GM19463 (cell line): ENCODE measurements around the gene NKG7.

Source experiments
- ATAC-seq: cut with Tn5 transposase; IDR thresholded peaks from one replicate; pipeline ENCODE4 v1.9.1; 2021; ENCODE audit warnings: mild to moderate bottlenecking, moderate library complexity; ENCODE audit not compliant: unreplicated experiment

Gene NKG7

GRCh38 chr19:51364200-51365106, 8.0 kb downstream of the NKG7 start:
- ATAC-seq, result no peak

GRCh38 chr19:51361239-51361638, 11.2 kb downstream of the NKG7 start:
- ATAC-seq, result no peak

DNA sequence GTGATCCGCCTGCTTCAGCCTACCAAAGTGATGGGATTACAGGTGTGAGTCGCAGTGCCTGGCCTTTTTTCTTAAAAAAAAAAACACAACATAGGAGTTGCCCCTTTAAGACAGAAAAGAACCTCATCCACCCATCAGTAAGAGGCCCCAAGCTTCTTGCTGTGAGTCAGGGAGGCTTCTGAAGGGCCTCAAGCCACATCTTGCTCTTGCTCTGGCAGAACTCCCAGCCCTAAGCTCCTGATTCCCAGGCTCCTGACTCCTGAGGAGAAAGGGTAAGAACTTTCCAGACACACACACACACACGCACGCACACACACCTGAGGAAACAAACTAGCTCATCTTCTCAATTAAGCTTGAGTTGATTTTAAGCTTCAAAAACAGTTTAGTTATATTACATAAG, 13.2 kb downstream of the NKG7 start:
- no peak for ATAC-seq

DNA sequence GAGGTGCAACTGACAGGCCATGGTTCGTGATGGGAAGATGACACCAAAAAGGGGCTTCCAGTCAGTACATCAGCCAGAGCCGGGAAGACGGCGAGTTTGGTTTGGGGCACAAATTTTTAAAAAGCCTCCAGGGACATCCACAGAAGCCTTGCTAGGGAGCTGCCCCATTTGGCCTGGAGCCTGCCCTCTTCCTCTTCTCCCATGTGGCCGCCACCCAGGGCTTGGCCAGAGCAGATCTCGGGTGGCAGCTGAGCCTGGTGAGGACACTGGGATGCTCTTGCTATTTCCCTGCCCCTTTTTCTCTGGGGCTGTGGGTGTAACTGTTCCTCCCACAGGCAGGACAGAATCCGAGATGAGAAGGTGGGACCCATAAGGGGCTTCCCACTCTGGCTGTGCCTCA, 14.5 kb downstream of the NKG7 start:
- no peak for ATAC-seq

DNA sequence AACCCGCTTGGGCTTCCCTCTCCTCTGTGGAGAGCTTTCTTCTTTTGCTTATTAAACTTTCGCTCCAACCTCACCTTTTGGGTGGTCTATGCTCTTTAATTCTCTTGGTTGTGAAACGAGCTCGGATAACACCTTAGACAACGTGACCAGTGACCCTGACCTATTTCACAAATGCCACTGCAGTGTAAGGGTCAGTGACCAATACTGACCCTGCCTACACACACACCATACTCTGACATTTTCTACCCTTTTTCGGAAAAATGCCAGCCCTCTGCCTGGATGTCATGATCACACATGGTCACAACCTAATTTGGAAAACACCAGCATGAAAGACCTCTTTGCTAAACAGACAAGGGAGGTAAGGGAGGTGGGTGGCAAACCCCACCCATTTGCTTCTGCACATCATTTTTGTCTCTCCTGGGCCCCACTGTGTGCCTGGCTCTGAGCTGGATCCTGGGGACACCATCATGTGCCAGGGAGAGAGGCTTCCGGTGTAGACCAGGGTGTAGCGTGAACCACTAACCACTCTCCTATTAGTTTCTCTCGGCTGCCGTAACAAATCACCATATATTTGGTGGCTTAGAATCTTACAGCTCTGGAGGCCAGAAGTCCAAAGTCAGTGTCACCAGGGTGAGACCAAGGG, 16.2 kb downstream of the NKG7 start:
- no peak for ATAC-seq

DNA sequence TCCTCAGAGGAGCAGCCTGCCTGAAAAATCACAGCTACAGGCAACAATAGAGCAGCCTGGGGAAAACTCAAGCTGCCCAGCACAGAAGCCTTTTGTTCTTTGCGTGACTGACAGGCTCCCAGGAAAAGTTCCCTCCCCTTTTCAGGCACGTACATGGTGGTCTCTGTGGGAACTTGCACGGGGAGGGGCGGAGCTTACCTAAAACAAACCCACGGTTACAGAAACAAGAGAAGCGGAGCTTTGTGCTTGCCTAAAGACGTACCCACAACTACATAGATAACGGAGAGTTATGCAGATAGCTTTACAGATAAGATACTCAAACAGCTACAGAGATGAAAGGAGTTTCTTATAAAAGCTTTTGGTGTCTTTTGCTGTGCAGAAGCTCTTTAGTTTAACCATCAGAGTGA, 17.7 kb downstream of the NKG7 start:
- no peak for ATAC-seq

DNA sequence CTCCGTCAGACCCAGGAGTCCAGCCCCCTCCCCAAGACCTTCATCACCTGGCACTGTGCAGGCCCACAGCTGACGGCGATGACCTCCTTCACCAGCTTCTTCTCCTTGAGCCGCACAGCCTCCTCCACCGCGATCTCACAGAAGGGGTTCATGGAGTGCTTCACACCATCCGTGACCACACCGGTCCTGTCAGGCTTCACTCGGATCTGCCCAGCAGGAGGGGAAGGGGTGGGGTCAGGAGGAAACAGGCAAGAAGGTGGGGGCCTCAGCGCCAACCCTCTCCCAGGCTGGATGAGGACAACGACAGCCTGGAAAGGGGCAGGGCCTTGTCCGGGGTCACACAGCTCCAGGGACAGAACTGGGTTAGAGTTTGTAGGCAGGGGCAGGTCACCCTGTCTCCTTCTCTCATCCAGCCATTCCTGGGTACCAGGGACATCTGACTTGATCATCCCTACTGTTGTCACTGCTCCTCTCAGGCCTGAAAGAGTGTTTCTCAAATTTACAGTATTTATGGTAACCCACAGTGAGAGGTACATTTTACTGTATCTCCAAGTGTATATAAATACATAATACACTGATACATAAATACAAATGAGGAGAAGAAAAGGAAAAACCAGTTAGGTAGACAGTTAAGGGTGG, 18.2 kb downstream of the NKG7 start:
- no peak for ATAC-seq

DNA sequence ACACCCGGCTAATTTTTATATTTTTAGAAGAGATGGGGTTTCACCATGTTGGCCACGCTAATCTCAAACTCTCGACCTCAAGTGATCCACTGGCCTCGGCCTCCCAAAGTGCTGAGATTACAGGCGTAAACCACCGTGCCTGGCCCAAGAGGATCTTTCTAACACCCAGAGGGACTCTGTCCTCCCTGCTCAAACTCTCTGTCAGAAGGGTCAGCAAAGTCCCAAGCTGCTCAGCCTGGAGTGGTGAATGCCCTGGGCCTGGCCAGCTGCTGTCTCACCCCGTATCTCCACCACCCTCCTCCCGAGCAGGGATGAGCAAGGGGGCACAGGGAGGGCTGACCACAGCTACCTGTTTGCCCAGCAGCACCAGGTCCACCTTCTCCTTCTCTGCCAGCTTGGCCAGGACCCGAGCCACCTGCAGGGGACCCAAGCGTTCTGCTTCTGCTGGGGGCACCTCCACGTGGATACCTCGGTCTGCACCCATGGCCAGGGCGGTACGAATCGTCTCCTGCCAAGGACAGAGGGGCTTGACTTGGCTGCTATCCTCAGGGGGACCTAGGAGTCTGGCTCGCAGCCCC, 19.6 kb downstream of the NKG7 start:
- ATAC-seq, result no peak

GRCh38 chr19:51351266-51351990, 21.0 kb downstream of the NKG7 start:
- ATAC-seq, result no peak

GRCh38 chr19:51347209-51347928, 25.1 kb downstream of the NKG7 start:
- no peak for ATAC-seq

DNA sequence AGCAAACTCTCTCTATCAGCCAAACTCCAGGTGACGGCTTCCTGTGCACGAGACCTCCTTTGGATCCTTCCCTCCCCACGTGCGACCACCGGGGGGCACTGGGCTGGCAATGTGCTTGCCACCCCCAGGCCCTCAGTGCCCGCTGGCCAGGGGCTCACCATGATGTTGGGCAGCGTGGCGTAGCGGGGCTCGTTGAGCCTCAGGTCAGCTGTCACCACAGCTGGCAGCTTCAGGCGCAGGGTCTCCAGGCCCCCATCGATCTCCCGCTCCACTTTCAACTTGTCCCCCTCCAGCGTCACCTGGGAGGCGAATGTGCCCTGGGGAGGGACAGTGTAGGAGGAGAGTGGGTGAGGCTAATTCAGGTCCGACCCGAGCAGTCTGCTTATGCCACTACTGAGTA, 25.7 kb downstream of the NKG7 start:
- ATAC-seq, result no peak

GRCh38 chr19:51345076-51345620, 27.3 kb downstream of the NKG7 start:
- ATAC-seq, result no peak

DNA sequence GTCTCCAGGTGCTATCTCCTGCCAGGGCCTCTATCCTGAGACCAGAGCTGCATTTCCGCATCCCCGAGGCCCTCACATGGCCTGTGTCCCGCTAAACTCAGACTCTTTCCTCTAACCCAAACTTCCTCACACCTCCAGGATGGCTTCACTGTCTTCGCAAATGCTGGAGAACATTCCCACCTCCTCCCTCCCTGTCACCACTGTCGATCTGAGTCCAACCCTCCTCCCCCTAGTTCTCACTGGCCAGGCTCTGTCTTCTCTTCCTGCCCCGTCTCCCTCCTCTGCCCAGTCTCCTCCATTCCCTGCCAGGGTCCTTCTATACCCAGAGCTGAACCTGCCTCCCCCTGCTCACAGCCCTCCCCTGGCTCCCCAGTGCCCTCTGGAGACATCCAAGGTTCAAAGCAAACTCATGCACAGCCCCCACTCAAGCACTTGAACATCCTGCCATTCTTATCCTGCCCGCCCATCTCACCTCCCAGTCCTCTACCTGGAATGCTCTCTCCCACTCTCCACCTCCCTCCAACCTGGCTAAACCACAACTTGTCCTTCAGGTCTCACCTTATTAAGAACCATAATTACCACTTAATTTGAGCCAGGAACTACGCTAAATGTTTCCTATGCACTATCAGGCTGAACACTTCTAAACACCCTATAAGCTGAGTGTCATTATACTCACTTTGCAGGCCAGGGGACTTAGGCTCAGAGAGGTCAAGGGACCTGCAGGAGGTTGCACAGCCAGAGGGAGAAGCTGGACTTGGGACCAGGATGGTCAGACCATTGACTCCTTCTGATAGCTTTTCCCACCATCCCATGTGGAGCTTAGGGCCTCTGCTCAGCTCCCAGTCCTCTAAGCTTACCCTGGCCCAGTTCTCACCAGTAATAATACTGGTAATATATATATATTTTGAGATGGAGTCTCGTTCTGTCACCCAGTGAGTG, 29.6 kb downstream of the NKG7 start:
- no peak for ATAC-seq

DNA sequence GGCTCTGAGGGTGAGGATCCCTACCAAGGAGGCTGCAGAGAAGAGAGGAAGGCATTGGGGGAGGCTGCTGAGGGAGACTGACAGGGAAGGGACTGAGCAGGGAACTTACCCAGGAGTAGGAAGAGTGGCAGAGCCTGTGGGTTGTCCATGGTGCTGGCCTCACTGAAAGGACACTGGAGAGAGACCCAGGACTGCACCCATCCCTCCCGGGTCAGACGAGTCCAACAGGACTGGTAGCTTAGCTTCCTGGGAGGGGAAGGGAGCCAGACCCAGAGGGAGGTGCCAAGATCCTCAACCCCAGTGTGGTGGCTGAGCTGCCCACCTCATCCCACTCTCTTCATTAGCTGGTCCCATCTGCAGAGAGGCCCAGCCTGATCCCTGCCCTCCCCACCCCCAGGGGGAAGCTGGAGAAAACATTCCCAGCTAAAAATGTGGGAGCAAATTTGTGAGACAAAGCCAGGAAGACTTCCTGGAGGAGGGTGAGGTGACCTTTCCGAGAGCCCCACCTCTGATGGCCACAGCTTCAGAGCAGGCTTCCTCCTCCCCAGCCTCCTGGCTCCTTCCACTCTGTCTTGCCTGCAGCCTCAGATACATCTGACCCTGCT, 30.4 kb downstream of the NKG7 start, which contains the start of gene VSIG10L:
VSIG10L (minus strand) TSS at position 164 of the 605 bp plus-strand sequence; CDS start at position 149, 15 bp downstream.
- no peak for ATAC-seq

DNA sequence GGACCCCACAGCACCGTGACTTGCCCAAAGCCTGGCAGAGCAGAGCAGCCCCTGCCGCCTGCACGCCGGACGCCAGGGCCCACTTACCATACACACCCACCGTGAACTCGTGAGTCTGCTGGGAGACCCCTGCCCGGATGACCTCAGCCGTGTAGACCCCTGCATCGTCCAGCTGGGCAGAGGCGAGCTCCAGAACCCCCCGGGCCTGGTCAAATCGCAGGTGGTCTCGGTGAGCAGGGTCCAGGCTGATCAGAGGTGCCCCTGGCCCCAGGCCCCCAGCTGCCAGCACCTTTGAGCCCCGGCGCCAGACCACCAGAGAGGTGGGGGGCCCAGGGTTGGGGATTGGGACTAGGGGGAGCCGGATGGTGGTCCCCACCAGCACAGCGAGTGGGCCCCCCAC, 31.4 kb downstream of the NKG7 start:
- no peak for ATAC-seq

DNA sequence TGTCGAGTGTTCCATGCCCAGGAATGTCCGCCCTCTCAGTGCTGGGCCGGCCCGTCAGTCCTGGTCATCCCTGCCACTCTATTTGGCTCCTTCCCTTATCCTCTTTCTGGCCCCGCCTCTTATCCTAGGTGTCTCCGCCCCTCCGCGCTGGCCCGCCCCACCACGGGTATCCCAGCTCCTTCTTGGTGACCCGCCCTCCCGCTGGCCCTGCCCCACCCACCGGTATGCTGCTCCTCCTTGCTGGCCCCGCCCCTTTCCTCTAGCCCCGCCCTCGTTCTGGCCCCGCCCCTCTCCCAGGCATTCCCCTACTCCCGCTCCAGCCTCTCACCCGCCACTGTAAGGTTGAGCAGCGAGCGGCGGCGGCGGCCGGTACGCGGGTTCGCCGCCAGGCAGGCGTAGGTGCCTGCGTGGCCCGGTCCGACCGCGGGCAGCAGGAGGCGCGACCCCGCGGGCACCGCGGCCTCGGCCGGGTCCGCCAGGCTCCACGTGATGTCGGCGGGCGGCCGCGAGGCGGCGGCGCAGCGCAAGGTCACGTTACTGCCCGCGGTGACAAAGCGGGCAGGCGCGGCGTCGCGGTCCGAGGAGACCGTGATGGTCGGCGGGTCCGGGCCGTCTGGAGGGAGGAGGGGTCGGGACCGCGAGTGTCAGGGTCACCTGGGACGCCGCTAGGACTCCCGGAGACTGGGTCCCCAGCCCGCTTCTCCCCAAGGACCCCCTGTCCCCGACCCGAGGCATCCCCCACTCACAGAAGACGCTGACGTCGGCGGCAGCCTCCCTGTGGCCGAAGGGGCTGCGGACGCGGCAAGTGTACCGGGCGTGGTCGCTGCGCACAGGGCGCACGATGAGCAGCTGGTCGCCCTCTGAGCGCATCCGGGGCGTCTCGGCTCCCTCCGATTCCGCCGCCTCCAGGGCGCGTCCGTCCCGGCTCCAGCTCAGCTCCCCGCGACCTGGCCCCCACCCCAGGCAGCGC, 32.5 kb downstream of the NKG7 start:
- peak; percentile 46 for ATAC-seq

- no peak for ATAC-seq
These were observed 33.2 kb downstream of the NKG7 start for GRCh38 chr19:51339313-51339686.
